Caco-2 (cell line): ENCODE data around the gene UFC1. TPM values are rescaled to one million over a fixed set of nuclear protein-coding genes. Genes with fewer than 3 reads are reported as not detected.

Source experiments
- BruUV-seq: library from RNA; stranded (reverse); fragments of 400-500 nt; replicated peaks from 2 replicates; lab custom pipeline; 2021; lab: Mats Ljungman, UMichigan
- CTCF ChIA-PET: fragments of 300-600 bp; sonication (Branson Sonifier 250); formaldehyde crosslinking; loops from one replicate; lab custom pipeline; 2022; ENCODE audit warnings: antibody characterized with exemption; lab: Charles Lee
- POLR2A ChIA-PET: fragments of 300-600 bp; sonication (Branson Sonifier 250); formaldehyde crosslinking; loops from one replicate; lab custom pipeline; 2022; ENCODE audit warnings: antibody characterized with exemption; lab: Charles Lee
- DNase-seq, 2 experiments: peaks; one replicate each; pipeline versions ENCODE4 v3.0.0 to v3.0.0-alpha.2; 2020 to 2022
- H3K27me3 ChIP-seq: replicated peaks from 2 replicates; pipeline ENCODE4 v1.6.0; 2011; ENCODE audit warnings: low read length; ENCODE audit not compliant: control insufficient read depth, insufficient read depth
- H3K36me3 ChIP-seq: 2 replicates; pipeline ENCODE4 v1.5.1; 2011; ENCODE audit warnings: low read length; ENCODE audit not compliant: control insufficient read depth, insufficient read depth
- H3K4me1 ChIP-seq: fragments of 250-450 bp; sonication (Bioruptor Pico); 2 replicates; pipeline ENCODE4 v1.5.1; 2020; ENCODE audit warnings: mild to moderate bottlenecking
- H3K4me3 ChIP-seq: 2 replicates; pipeline ENCODE4 v1.5.1; 2011; ENCODE audit warnings: low read depth, mild to moderate bottlenecking, control low read depth, low read length
- H3K9me3 ChIP-seq: fragments of 250-450 bp; sonication (Bioruptor Pico); 2 replicates; pipeline ENCODE4 v1.5.1; 2020; ENCODE audit warnings: mild to moderate bottlenecking, moderate library complexity
- H3K27ac Mint-ChIP-seq: one replicate; pipeline ENCODE4 v1.8.0; 2022; ENCODE audit warnings: mixed read lengths; ENCODE audit not compliant: unreplicated experiment
- H3K27me3 Mint-ChIP-seq: one replicate; pipeline ENCODE4 v1.8.0; 2022; ENCODE audit warnings: mixed read lengths; ENCODE audit not compliant: insufficient read depth, unreplicated experiment
- H3K36me3 Mint-ChIP-seq: one replicate; pipeline ENCODE4 v1.8.0; 2022; ENCODE audit warnings: mild to moderate bottlenecking, mixed read lengths; ENCODE audit not compliant: insufficient read depth, unreplicated experiment
- H3K4me1 Mint-ChIP-seq: one replicate; pipeline ENCODE4 v1.8.0; 2022; ENCODE audit warnings: low read depth, mixed read lengths; ENCODE audit not compliant: unreplicated experiment
- H3K4me3 Mint-ChIP-seq: one replicate; pipeline ENCODE4 v1.8.0; 2022; ENCODE audit warnings: mild to moderate bottlenecking, moderate library complexity, mixed read lengths; ENCODE audit not compliant: unreplicated experiment
- H3K9me3 Mint-ChIP-seq: one replicate; pipeline ENCODE4 v1.8.0; 2022; ENCODE audit warnings: mixed read lengths; ENCODE audit not compliant: unreplicated experiment
- CTCF ChIP-seq, 2 experiments: fragments of 200-600 bp in 1 of 2; IDR thresholded peaks; 1 replicate in 1 of 2; 2 replicates in 1 of 2; pipeline versions ENCODE4 v1.5.1 to v1.8.0; 2011 to 2022; ENCODE audit warnings: antibody characterized with exemption in 1 of 2, control low read depth in 1 of 2, inconsistent platforms in 1 of 2, low read depth in 1 of 2, low read length in 1 of 2, mild to moderate bottlenecking in 1 of 2, moderate library complexity in 1 of 2; ENCODE audit not compliant: insufficient read depth in 1 of 2, severe bottlenecking in 1 of 2, unreplicated experiment in 1 of 2
- intact Hi-C: fragments of 100-400 bp; cut with micrococcal nuclease; formaldehyde crosslinking; loops from one replicate; pipeline ENCODE4 v1.10.0; 2022; ENCODE audit not compliant: unreplicated experiment
- total RNA-seq: library from RNA; stranded (reverse); gene quantifications from 2 replicates; pipeline ENCODE4 v1.2.3, GENCODE V29; 2022

The UFC1 gene
- total RNA-seq, 1 experiment from 2014 or later, result 98.2 TPM

DNA sequence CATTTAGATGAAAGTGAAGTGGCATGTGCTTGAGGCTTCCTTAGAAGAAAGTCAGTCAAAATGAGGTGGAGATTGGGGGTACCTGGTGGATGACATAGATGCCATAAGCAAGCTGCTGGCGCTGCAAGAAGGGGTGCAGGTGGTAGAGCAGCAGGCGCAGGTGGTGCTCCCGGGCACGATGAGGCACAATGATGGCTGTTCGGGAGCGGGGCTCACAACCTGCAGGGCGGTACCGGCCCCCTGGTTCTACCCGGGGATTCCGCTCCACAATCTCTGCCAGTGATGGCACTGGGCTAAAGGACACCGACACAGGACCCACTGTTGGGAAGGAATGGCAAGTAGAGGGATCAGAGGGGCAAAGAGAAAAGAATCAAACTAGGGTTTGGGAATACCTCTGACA, 21.1 kb downstream of the UFC1 start:
- Mint-ChIP-seq H3K4me1 (peaks cover 14% of the 10 kb centered on the region), H3K36me3 (peaks cover 47% of the 10 kb centered on the region), H3K9me3 (no peaks in the 10 kb centered on the region), H3K27ac (no peak overlapping the region), H3K4me3 (no peak overlapping the region), H3K27me3 (no peaks in the 10 kb centered on the region)
- Histone ChIP-seq H3K36me3 (peaks cover 6% of the 10 kb centered on the region), H3K4me1 (peaks cover 4% of the 10 kb centered on the region), H3K27me3 (no peaks in the 10 kb centered on the region), H3K9me3 (no peaks in the 10 kb centered on the region), H3K4me3 (no peak overlapping the region)
- TF ChIP-seq CTCF (IDR thresholded peaks at IDR 0.05; ENCODE audit: insufficient read depth in 1 of 2, low read depth in 1 of 2, low read length in 1 of 2, severe bottlenecking in 1 of 2, unreplicated experiment in 1 of 2), result no peak
- intact Hi-C loops, result loop anchor here (5.0 kb wide), 1 partner anchor 58 kb away; the partner anchor contains the start of genes NIT1 and PFDN2
- CTCF ChIA-PET, result no interaction called here
- POLR2A ChIA-PET, result no interaction called here
- no TSS peak for BruUV-seq
- DNase-seq, result no peak

- no peak for DNase-seq
- H3K27me3 ChIP-seq, result no peaks in the 10 kb centered on the region
- no TSS peak for BruUV-seq
- peaks cover 4% of the 10 kb centered on the region for H3K4me1 ChIP-seq
- Mint-ChIP-seq H3K9me3 (no peaks in the 10 kb centered on the region), H3K4me3 (peak overlapping the region; percentile 85), H3K36me3 (peaks cover 43% of the 10 kb centered on the region), H3K27me3 (no peaks in the 10 kb centered on the region), H3K27ac (peak overlapping the region; percentile 96), H3K4me1 (peaks cover 14% of the 10 kb centered on the region)
- H3K36me3 ChIP-seq, result peaks cover 6% of the 10 kb centered on the region
- H3K9me3 ChIP-seq, result no peaks in the 10 kb centered on the region
- CTCF ChIA-PET, result interaction anchor here (1.4 kb wide), 1 partner anchor 10 kb away, joined by 22 read pairs; the partner anchor contains the start of gene PPOX
- no peak overlapping the region for H3K4me3 ChIP-seq
- intact Hi-C loops, result loop anchor here (5.0 kb wide), 1 partner anchor 59 kb away; the partner anchor contains the start of genes NIT1 and PFDN2
- no peak for TF ChIP-seq CTCF (IDR thresholded peaks at IDR 0.05; ENCODE audit: insufficient read depth in 1 of 2, low read depth in 1 of 2, low read length in 1 of 2, severe bottlenecking in 1 of 2, unreplicated experiment in 1 of 2)
- POLR2A ChIA-PET, result interaction anchor here (2.4 kb wide), 1 partner anchor 10 kb away, joined by 25 read pairs; the partner anchor contains the start of gene PPOX
Observed at GRCh38 chr1:161175771-161176453, 22.1 kb downstream of the UFC1 start.

DNA sequence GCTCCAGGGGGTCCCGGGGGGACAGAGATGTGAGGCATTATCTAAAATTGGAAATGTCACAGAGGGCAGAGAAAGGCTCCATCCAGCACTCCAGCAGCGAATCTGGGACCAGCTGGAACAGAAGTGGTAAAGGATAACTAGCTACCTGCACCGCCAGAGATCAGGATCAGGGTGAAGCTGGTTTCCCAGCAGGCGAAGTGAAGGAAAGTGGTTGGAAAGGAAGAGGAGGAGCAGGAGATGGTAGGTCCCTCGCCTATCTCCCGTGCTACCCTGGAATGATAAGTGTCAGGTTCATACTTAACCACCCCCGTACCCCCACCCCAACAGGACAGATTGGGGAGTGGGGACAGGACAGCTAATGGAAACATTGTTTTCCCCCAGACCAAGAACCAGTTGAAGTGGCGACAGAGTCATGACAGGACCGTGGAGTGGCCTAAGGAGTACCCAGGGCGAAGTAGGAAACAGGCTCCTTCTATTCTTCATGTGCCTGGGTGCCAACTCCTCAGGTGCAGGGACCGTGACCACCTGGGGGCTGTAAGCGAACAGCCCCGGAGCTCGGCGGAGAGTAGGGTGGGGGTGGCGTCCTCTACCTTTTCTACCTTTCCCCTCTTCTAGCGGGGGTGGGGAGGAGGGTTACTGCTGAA, 22.8 kb downstream of the UFC1 start:
- Histone ChIP-seq H3K4me1 (peaks cover 4% of the 10 kb centered on the region), H3K9me3 (no peaks in the 10 kb centered on the region), H3K36me3 (peaks cover 4% of the 10 kb centered on the region; the same call in 1 of the 2 replicates), H3K4me3 (peak overlapping the region; percentile 91), H3K27me3 (no peaks in the 10 kb centered on the region)
- no TSS peak for BruUV-seq
- DNase-seq, result no peak
- Mint-ChIP-seq H3K36me3 (peaks cover 37% of the 10 kb centered on the region), H3K4me1 (peaks cover 14% of the 10 kb centered on the region), H3K9me3 (no peaks in the 10 kb centered on the region), H3K27ac (peak overlapping the region; percentile 96), H3K27me3 (no peaks in the 10 kb centered on the region), H3K4me3 (peak overlapping the region; percentile 85)
- ChIA-PET POLR2A (interaction anchor here (0.6 to 2.4 kb wide), 6 partner anchors 9 to 213 kb away, joined by 4 to 25 read pairs (median 7); partner anchors contain the start of genes NDUFS2, PPOX, TOMM40L and USP21), CTCF (interaction anchor here (1.1 to 1.4 kb wide), 2 partner anchors 11 to 49 kb away, joined by 3 to 22 read pairs; partner anchors contain the start of genes PPOX and TOMM40L)
- TF ChIP-seq CTCF (IDR thresholded peaks at IDR 0.05; ENCODE audit: insufficient read depth in 1 of 2, low read depth in 1 of 2, low read length in 1 of 2, severe bottlenecking in 1 of 2, unreplicated experiment in 1 of 2), result no peak
- intact Hi-C loops, result loop anchor here (5.0 kb wide), 1 partner anchor 59 kb away; the partner anchor contains the start of genes NIT1 and PFDN2
